Activated CD4-positive, CD25-positive, alpha-beta regulatory T cell treated with anti-CD3 and anti-CD28 coated beads, Interleukin-2, amount 50 U/mL, for 16 hours (primary cell): ENCODE data around the gene IGF2.
"Not testable (repeated sequence)": the region's sequence is repeated elsewhere in the genome, so short reads cannot be mapped to it uniquely, and the experiment has no call there.

Experiments
- DNase-seq: peaks from one replicate; pipeline ENCODE4 v3.0.0-alpha.2; 2020; ENCODE audit warnings: low read depth, low spot score

Gene IGF2, protein sequence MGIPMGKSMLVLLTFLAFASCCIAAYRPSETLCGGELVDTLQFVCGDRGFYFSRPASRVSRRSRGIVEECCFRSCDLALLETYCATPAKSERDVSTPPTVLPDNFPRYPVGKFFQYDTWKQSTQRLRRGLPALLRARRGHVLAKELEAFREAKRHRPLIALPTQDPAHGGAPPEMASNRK

DNA sequence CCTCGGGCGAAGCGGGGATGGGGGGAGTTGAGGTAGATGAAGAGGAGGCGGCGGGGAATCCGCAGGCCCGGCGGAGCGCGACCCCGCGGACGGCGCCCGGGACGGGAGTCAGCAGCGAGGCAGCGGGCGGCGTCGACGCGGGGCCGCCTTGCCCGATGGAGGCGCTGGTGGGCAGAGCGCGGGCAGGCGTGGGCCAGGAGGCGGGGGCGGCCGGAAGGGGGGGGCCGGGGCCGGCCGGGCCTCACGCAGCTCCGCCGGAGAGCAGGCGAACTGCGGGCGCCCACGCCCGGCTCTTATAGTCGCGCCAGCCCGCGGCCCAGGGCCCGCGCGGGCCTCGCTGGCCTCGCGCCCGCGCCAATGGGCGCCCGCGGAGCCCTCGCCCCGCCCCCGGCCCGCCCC lies at the start of gene IGF2:
Gene IGF2 (minus strand): TSS at position 267 of the 399 bp plus-strand sequence. CDS start 3,866 bp downstream, outside the sequence.
- DNase-seq: no peak

DNA sequence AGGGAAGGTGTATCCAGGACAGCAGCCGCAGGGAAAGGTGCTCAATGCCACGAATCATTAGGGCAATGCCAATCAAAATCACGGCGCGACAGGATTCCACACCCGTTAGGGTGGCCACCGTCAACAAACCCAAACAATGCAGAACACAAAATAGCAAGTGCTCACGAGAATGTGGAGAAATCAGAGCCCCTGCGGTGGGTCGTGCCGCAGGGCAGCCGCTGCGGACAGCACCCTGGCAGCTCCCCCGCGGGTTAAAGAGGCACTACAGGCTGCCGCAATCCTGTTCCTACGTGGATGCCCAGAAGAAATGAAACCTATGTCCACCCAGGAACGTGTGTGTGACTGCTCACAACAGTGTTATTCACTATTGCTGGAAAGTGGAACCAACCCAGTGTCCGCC lies 49.6 kb upstream of the IGF2 start:
- no peak for DNase-seq

DNA sequence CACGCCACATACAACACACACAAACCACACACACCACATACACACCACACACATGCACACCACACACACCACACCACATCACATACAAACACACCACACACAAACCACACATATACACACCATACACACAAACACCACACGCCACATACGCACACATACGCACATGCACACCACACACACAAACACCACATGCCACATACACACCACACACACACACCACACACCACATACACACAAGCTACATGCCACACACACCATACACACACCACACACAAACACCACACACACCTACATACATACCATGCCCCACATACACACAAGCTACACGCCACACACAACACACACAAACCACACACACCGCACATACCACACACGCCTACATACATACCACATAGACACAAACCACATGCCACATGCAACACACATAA lies 48.1 kb upstream of the IGF2 start:
- DNase-seq: no peak

DNA sequence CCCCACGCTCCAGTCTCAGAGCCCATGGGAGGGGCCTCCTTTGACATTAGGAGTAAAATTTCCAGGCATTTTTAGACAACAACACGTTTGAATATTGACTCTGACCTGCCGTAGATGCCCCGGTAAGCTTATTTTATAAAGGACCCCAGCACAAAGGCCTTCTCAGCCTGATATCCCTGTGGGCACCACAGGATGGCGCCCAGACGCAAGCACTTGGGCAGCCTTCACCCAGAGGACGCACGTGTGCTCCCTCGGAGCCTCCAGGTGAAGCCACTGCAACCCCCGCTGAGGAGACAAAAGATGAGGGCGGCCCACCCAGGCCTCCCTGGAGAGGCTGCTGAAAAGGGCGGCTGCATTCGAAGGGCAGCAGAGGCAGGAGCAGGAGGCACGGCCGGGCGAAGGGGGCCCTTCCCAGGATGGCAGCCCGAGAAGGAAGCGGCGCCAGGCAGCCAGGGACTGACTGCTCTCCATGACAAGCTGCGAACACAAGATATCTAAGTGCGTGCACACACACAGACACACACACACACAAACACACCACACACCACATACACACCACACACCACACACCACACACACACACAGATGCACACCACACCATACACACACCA lies 47.6 kb upstream of the IGF2 start:
- no peak for DNase-seq

DNA sequence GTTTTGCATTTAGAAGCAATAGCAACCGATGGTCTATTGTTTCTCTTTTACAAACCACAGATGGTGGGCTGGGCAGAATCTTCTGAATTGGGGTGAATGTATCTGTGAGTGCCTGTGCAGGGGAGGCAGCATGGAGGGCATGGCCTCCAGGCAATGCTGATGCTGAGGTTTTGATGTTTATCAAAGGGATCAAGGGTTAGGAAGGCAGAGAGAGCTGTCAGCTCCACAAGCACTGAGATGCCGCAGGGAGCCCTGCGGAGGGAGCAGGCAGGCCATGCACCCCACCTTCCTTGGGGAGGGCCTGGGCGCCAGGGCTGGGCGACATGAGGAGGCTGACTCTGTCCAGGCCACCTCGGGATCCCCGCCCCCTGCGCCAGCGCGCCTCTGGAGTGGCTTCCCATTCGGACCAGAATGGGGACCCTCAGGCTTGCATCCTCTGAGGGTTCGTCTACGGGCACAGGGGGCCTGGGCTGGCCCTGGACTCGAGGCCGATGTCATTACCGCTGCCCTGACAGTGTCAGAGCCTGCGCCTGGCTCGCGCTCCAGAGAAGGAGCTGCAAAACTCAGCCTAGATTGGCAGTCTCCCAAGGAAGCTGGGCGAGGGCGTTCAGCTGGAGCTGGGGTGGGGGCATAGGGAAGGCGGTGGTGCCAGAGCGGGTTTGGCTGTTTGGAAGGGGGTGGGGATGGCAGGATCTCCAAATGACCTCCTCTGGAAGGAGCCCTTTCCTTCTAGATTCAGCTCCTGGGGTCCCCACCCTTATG lies 46.3 kb upstream of the IGF2 start:
- no peak for DNase-seq

DNA sequence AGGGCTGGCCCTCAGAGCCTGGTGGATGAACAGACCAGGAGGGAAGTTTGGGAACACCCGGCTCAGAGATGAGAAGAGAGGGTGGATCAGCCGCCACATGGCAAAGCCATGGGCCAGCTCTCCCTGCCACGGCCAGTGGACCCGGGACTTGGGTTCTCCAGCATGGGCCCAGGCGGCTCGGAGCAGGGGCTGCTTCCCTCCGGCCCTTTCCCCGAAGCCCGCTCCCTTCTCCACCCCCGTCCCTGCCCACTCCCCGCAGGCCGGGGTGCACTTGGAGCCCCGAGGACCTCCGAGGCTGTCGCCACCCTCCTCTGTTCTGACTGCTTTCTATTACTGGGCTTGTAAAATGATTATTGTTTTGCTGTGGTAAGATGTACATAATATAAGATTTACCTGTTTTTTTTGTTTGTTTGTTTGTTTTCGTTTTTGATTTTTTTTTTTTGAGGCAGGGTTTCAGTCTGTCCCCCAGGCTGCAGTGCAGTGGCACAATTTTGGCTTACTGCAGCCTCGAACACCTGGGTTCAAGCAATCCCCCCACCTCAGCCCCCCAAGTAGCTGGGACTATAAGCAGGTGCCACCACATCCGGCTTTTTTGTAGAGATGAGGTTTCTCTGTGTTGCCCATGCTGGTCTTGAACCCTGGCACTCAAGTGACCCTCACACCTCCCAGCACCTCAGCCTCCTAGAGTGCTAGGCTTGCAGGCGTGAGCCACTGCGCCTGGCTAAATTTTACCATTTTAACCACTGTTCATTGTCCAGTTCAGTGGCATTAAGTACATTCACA lies 43.7 kb upstream of the IGF2 start:
- DNase-seq: no peak

DNA sequence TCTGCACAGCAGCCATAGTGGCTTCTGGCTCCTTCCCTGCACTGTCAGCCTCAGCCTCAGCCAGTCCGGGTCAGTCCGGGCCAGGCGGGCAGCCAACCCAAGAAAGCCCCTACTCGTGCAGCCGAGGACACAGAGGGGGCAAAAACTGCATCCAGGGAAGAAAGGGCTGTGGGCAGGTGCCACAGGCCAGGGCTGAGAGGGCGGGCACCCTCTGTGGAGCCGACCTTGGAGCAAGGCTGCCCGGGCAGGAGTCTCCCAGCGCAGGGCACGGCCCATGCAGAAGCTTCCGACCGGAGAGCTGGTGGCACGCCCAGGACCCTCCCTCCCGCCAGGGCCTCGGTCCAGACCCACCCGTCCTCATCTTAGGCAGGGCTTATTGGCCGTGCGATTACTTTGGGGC lies 42.9 kb upstream of the IGF2 start:
- DNase-seq: no peak

DNA sequence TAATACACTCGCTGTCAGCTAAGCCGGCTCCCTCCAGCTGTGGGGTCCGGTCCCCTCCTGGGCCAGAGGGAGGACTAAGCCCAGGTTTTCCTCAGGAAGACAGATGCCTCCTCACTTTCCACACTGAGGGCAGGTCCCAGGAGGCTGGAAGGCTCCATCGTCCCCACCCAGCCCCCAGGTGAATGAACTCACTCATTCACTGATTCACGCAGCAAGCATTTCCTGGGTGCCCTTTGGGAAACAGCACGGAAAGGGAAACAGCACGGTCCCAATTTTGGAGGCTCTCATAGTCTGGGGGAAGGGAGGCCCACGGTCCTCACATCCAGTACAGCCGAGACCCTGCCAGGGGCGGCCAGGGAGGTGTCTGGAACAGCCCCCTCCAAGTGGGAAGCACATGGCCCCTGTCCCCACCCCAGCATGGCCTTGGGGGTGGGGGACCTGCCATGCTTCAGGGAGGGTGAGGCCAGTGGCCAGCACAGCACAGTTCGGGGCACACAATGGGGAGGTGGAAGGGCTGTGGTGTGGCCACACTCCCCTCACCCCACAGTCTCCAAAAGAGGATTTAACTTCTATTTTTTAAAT lies 41.7 kb upstream of the IGF2 start:
- DNase-seq: no peak

DNA sequence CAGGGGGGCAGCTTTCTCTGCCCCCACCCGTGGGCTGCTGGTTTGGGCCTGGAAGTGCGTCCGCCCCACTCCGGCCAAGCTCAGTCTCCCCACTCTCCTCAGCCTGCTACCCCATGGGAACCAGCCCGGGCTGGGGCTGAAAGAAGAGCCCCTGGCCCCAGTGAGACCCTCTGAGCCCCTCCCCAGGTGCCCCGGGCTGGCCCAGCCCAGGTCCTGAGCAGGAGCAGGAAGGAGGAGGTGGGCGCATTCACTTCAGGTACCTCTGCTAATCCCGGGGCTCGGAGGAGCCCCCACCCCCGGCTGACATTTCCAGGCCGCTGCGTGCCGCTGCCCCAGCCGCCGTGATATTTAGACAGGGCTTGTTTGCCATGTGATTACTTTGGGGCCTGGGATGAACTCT lies 41.2 kb upstream of the IGF2 start:
- no peak for DNase-seq

DNA sequence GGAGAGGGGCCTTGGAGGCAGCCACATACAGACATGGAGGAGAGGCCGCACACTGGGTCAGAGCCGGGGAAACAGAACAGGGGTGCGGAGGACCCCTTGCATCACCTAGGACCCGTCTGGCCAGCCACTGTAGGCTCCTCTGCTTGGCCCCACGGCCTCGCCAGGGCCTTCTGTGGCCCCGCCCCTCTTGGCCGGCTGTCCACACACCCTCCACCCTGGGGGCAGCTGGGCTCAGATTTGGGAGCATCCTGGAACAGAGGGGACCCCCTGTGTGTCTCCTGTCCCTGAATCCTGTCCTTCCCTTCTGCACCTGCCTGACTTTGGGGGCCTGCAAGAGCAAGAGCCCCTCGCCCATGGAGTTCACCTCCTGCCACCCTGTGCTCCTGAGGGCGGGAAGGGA lies 40.3 kb upstream of the IGF2 start:
- no peak for DNase-seq

DNA sequence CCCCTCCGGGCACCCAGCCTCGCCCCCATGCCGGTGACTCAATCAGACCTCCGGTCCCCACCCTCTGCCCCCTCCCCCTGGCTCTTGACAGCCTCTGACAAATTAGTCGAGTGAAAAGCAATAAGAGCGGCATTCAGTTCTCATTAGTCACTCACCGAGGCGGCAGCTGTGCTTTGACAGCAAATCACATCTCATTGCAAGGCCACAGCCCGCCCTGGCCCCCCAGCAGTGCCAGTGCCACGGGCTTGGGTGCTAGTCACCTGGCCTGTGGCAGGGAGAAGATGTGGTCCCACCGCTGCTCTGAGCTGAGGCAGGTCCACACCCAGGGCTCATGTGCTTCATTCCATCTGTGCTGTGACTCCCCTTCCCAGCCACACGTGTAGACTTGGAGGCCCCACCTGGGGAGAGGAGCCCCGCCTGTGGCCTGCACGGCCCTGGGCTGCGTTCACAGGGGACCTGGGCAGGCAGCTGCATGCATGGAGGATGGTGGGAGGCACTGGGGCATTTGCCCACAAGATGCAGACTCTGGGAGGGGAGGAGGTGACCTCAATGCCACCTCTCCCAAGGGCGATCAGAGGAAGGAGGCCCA lies 39.8 kb upstream of the IGF2 start:
- DNase-seq: no peak

DNA sequence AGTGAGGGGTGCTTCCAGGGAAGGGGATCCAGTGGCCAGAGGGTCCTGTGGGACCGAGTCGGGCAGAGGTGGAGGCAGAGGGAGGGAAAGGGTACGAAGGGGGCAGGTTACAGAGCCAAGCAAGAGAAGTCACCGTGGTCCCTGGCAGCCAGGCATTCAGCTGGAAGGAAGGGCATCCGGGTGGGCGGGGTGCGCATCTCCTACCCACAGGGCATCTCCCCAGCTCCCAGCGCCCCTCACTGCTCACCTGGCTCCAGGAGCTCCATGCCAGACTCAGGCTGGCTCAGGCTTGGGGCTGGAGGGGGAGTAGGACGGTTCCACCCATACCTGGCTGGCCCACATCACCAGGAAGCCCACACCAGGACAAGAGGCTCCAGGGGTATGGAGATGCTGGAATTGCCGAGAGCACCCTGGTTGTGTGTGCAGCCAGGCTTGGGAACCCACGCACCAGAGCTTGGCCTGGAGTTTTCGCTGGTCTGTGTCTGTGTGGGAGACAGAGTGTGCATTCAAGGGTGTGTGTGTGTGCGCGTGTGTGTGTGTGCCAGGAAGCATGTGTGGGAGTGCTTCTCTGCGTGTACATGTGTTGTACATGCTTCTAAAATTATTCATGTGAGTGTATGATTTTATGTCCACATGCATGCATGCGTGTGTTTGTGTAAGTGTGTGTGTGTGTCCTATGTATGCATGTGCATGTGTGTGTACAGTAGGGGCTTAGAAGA lies 39.0 kb upstream of the IGF2 start:
- not testable (repeated sequence) for DNase-seq

DNA sequence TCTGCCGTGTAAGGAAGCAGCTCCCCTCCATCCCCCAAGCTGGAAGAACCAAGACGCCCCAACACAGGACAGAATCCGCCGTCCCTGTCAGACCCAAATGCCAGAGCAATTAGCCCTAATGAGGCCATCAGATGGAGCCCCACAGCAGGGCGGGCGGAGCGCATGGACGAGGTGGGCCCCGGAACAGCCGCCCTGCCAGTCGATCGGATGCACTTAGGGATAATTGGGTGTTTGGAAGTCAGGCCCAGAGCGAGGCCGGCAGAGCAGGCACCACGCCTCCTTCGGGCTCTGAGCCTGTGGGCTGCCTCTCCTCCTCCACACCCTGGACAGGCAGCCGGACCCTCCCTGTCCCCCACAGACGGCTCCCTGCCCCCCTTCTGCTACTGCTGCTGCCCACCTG lies 37.9 kb upstream of the IGF2 start:
- no peak for DNase-seq

DNA sequence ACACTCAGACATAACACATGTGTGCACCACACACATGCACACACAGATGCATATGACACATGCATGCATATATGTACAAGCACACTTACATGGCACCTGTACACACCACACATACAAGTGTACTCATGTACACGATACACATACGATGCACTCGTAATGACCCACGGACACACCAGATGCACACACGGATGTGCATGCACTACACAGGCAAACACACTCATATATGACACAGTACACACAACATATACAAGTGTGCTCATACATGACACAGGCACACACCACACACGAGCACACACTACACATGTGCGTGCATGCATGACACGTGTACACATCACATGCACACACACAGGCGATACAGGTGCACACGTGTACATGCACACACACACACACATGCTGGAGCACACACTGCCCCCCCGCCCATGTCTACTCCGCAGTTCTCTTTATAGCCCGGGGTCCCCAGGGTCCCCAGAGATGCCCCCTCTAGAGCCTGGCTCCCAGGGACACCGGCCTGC lies 37.3 kb upstream of the IGF2 start:
- DNase-seq: no peak

DNA sequence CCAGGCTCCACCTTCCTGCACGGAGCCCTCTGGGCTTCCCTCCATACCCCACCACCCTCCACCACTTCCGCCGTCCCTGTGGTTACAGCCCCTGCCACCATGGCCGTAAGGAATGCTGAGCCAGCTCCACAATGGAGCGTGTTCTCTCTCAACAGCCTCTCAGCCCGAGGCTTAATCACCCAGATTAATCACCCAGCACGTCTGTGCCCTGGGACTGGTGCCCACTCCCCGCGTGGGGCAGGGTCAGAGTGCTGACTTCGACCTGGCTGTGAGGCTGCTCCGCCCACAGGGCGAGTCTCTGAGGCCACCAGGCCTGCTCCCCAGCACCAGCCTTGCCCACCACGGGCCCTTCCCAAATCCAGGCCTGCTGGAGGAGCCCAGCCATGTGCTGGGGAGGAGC lies 36.5 kb upstream of the IGF2 start:
- DNase-seq: no peak

DNA sequence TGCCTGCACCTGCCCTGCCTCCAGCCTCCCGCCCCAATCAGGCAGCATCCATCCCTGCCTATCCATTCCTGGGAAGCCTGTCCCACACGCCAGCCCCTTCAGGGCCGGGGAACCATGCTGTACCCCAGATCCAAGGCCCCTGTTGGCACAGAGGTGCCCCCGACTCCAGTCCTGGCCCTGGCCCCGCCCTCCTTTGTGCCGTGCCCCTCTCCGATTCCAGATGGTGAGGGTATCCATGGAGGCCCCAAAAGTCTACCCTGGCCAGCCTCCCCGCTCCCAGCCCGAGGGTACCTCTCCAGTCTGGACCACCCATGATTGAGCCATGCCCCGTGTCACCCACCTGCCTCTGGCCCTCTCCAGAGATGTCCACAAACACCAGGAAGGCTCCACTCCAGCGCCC lies 35.2 kb upstream of the IGF2 start:
- DNase-seq: no peak

DNA sequence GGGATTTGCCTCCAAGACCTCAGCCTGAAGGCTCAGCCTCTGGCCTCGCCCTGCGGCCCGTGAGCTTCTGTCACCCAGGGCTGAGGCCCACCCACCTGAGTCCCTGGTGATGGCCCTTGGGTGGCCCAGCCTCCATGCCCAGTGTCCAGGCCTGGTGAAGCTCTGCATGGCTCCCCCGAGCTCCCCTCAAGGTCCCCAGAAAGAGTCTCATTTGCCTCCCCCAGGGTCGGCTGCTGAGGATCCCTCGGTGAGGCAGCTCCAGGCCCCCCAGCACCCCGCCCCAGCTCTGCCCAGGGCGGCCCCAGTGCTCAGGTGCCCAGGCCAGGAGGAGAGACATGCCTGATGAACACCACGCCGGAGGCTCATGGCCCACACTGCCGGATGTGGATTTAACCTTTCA lies 34.6 kb upstream of the IGF2 start:
- no peak for DNase-seq

DNA sequence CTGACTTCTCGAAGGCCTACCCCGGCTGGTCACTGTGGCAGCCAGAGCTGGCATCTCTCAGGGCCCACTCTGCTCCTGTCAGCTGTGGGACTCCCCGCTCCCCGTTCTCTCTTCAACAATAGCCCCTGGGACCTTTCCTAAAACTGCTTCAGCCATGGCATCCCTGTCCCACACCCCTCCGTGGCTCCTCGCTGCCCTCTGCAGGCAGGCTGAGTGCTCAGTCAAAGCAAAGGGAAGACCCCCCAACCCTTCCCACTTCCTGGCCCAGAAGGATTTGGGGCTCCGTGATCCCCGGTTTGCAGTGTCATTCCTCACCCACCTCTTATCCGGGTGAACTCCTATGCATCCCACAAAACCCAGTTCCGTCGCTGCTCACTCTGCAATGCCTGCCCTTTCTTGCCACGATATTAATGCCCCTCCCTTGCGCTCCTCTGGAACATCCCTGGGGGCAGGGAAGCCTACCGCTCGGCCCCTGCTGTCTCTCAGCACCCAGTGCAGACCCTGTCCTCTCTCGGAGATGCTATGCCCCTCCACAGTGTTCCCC lies 34.0 kb upstream of the IGF2 start:
- no peak for DNase-seq

DNA sequence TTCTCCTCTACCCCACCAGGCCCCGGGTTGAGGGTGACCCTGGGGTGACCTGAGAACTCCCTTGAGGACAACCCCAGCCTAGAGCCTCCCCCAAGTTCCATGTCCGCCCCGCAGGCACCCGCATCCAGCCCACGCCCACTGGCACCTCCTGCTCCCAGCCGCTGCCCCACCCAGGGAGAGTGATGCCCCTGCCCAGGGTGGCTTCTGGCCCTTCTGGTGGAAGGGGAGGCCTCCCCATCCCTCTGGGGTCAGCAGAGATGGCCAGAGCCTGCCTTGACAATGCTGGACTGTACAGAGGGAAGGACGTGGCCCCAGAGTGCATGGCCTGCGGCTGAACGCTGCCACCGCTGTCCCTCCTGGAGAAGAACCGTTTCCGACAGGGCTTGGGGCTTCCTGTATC lies 33.5 kb upstream of the IGF2 start:
- no peak for DNase-seq

DNA sequence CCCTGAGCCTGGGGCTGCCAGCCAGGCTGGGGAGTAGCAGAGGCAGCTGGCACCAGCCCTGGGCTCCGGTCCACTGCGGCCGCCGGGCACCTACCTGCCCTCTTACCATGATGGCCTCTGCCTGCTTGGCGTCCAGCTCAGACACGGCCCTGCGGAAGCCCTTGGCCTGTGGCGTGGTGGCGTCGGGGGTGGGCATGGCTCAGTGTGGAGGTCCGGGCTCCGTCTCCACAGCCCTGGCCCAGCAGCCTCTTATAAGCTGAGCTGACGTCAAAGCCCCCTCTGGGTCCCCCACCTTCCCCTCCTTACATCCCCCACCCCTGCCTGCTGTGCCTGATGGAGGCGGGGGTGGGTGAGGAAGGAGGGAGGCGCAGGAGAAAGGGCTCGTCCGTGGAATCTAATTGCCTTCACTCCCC lies 32.4 kb upstream of the IGF2 start, which contains the start of gene TH:
Gene TH (minus strand): TSS at position 225 of the 413 bp plus-strand sequence. CDS start 29 bp downstream, at position 196.
- DNase-seq: no peak
